H4 (cell line): Measurements from ENCODE around the gene CYB5D1. TPM values are rescaled to one million over a fixed set of nuclear protein-coding genes. Genes with fewer than 3 reads are reported as not detected.
"Not testable (repeated sequence)": the region's sequence is repeated elsewhere in the genome, so short reads cannot be mapped to it uniquely, and the experiment has no call there.

Source experiments
- DNase-seq: peaks from one replicate; pipeline ENCODE4 v3.0.0-alpha.2; 2015; ENCODE audit warnings: low spot score
- total RNA-seq: library from RNA; depleted of rRNA; stranded (reverse); fragments of >200 nt; shearing (Covaris generic); gene quantifications from 2 replicates; pipeline ENCODE4 v1.2.3, GENCODE V29; 2014

The CYB5D1 gene
- total RNA-seq, 1 experiment from 2014 or later: 7.5 TPM

- no peak for DNase-seq
Observed at GRCh38 chr17:7856011-7856810, 1.6 kb upstream of the CYB5D1 start.

GRCh38 chr17:7856811-7857712 is 741 bp upstream of the CYB5D1 start, which contains the start of gene NAA38:
NAA38 (minus strand) TSS chr17:7857559; CDS start chr17:7857463, 96 bp downstream.
- peak; percentile 98 for DNase-seq

- DNase-seq: no peak
Observed at GRCh38 chr17:7858522-7858810, 663 bp downstream of the CYB5D1 start.

- no peak for DNase-seq
Observed at GRCh38 chr17:7859028-7859427, 1.2 kb downstream of the CYB5D1 start.

- no peak for DNase-seq
Observed at GRCh38 chr17:7862692-7863437, 5.1 kb downstream of the CYB5D1 start.

- DNase-seq: not testable (repeated sequence)
Observed at GRCh38 chr17:7864384-7864783, 6.6 kb downstream of the CYB5D1 start.

GRCh38 chr17:7864995-7865650 is 7.3 kb downstream of the CYB5D1 start:
- DNase-seq: no peak

- DNase-seq: no peak
Observed at GRCh38 chr17:7867881-7868329, 10.1 kb downstream of the CYB5D1 start.

GRCh38 chr17:7873051-7873450 is 15.2 kb downstream of the CYB5D1 start:
- no peak for DNase-seq

GRCh38 chr17:7875804-7876370 is 18.1 kb downstream of the CYB5D1 start:
- DNase-seq: no peak

- DNase-seq: no peak
Observed at GRCh38 chr17:7878234-7878633, 20.4 kb downstream of the CYB5D1 start.

GRCh38 chr17:7880076-7880868 is 22.5 kb downstream of the CYB5D1 start:
- no peak for DNase-seq

GRCh38 chr17:7881276-7882054 is 23.7 kb downstream of the CYB5D1 start:
- no peak for DNase-seq

GRCh38 chr17:7882068-7882467 is 24.3 kb downstream of the CYB5D1 start:
- DNase-seq: no peak

GRCh38 chr17:7882629-7883028 is 24.8 kb downstream of the CYB5D1 start:
- DNase-seq: no peak

- no peak for DNase-seq
Observed at GRCh38 chr17:7883781-7884386, 26.1 kb downstream of the CYB5D1 start.

- no peak for DNase-seq
Observed at GRCh38 chr17:7884581-7885366, 27.0 kb downstream of the CYB5D1 start.
